NOMO-1 treated with dmso at 0.1 percent for 144 hours (cell line): ENCODE measurements around the gene DTX2.
"Not testable (repeated sequence)": the region's sequence is repeated elsewhere in the genome, so short reads cannot be mapped to it uniquely, and the experiment has no call there.

ENCODE experiments used
- DNase-seq: peaks from one replicate; lab custom pipeline; 2025; ENCODE audit not compliant: unreplicated experiment; lab: John Stamatoyannopoulos, UW

DTX2 gene

DNA sequence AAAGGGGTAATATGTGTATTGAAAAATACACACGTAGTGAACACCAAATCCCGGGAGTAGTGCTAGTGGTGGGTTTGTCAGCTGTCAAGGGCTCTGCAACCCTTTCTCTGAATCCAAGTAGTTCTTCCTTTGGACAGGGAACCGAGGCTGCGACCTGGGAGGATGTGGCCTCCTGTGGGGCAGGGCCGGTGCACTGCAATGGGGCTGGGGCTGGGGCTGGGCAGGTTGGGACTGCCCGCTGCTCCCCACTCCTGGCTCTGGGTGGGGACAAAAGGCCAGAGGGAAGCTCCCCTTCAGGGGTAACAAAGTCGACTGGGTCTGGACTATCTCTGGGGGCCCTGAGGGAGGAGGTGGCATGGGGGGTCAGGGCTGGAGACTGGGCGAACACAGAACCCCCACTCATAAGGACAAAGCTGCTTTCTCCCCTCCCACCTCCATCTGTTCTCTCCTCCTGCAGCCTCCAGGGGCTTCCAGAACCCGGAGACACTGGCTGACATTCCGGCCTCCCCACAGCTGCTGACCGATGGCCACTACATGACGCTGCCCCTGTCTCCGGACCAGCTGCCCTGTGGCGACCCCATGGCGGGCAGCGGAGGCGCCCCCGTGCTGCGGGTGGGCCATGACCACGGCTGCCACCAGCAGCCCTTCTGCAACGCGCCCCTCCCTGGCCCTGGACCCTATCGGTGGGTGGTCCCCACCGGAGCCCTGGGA, 49.8 kb downstream of the DTX2 start:
- not testable (repeated sequence) for DNase-seq

DNA sequence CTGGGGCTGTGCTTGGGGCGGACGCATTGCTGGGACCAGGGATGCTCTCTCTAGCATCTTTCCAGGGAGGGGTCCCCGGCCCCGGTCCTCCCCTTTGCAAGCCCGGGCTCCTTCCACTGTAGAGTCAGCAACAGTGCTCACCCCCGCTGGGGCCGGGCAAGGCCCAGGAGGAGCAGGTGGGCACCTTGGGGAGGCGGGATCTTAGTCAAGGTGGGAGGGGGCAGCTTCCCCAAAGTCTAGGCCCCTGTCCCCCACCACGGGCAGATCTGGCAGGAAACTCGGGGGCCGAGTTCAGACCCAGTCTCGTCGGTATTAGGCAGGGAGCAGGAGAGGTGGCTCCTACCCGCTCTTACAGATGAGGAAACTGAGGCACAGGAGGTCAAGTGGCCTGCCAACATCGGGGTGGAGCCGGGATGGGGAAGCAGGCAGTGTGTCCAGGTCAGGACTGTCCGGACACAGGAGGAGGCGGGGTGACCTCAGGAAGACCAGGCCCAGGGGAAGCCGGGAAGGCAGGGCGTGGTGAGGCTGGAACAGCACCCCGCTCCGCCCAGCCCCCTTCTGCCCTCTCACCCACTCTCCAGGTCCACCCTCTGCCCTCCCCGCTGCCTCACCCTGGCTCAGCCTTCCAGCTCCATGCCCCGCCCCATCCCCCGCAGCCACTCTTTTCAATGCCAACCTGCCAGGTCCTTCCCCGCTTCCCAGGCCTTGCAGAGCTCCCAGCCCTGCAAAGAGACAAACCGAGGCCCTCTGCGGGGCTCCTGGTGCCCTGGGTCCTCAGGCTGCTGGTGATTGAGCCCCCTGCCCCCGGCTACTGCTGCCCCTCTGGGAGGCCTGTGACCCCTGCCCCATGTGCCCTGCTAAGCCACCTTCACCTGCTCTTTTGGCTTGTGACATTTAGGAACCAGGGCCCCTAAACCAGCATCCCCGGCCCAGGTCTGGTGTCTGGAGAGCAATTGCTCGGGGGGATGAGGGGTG, 50.7 kb downstream of the DTX2 start:
- not testable (repeated sequence) for DNase-seq

DNA sequence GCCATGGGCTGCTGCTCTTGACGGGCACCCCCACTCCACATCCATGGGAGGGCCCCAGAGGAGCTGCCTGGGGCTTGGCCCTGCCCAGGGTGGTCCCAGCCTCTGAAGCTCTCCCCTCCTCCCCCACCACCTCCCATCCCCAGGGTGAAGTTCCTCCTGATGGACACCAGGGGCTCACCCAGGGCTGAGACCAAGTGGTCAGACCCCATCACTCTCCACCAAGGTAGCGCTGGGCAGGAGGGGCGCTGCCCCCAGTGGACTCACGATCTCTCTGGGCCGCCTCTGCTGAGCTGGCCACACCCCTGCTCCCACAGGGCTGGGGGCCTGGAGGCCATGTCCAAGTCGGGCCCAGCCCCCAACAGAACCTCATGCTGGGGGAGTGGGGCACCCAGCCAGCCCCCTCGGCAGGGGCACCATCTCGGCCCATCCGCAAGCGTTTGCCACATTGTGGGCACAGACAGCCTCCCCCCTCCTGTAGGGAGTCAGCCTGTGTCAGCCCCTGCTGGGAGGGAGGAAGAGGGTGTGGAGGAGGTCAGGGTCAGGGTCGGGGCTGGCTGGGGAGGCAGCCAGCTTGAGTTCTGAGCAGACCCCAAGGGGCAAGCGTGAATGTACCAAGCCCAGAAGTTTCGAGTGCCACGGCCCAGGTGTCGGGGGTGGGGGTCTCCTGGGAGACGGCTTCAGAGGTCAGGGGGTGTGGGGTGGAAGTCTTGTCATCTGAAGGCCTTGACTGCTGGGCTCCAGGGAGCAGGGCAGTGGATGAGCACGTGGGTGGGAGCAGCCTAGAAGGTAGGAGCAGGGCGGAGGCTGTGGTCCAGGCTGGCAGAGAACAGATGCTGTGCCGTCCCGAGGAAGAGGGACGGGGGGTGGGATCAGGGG, 51.7 kb downstream of the DTX2 start:
- DNase-seq = no peak

DNA sequence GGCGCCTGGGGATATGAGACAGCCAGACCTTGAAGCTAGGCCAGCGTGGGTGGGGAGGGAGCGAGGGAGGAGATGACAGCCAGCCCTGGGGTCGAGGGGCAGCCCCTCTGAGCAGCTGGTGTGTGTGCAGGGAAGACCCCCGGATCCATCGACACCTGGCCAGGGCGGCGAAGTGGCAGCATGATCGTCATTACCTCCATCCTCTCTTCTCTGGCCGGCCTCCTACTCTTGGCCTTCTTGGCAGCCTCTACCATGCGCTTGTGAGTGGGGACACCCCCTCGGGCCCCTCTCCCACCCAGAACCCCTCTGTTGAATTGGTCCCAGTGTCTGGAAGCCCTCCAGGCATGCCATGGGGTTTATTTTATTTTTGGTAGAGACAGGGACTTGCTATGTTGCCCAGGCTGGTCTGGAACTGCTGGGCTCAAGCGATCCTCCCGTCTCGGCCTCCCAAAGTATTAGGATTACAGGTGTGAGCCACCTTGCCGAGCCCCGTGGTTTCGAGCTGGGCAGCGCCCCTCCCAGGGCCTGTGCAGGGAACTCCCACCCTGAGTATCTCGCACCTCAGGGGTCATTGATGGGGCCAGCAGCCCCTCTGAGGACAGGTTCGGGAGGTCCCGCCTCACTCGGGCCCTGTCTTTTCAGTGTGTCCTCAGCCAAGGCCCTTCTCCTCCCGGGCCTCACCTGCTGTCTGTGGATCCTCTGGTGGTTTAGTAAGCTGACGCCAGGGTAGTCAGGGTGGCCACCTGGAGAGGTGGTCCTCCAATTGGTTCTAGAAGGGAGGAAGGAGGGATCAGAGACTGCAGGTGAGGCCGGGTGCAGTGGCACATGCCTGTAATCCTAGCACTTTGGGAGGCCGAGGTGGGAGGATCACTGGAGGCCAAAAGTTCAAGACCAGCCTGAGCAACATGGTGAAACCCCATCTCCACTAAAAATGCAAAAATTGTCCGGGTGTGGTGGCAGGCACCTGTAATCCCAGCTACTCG, 52.6 kb downstream of the DTX2 start:
- DNase-seq = no peak

GRCh38 chr7:76514926-76515771, 53.6 kb downstream of the DTX2 start:
- no peak for DNase-seq

GRCh38 chr7:76515999-76516443, 54.5 kb downstream of the DTX2 start:
- DNase-seq = no peak

DNA sequence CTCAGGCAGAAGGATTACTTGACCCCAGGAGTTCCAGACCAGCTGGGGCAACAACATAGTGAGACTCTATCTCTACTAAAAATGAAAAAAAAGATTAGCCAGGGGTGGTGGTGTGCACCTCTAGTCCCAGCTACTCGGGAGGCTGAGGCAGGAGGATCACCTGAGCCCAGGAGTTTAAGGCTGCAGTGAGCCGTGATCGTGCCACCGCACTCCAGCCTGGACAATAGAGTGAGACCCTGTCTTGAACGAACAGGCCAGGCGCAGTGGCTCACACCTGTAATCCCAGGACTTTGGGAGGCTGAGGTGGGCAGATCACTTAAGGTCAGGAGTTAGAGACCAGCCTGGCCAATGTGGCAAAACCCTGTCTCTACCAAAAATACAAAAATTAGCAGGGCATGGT, 55.4 kb downstream of the DTX2 start:
- not testable (repeated sequence) for DNase-seq

GRCh38 chr7:76526183-76526582, 64.7 kb downstream of the DTX2 start:
- DNase-seq = not testable (repeated sequence)

DNA sequence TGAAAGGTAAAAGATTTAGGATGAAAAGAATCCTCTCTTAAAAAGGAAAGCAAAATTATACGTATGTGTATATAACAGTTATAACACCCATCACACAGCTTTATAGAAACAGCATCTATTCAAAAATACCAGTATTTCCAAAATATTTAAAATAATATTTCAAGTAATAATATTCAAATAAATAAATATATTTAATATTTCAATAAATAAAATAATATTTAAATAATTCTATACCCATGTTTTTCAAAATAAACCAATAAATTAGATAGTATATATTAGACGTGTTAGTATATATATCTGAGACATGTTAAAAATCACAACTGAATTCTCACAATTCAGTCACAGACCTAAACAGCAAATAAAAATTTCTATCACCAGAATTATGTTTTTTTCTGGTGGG, 70.1 kb downstream of the DTX2 start:
- DNase-seq = not testable (repeated sequence)

- DNase-seq = not testable (repeated sequence)
Measured at GRCh38 chr7:76543197-76543596, 81.7 kb downstream of the DTX2 start, which contains the start of gene SPDYE16. Gene SPDYE16 (minus strand): TSS chr7:76543297. CDS start chr7:76541459, 1,838 bp downstream.

- peak; percentile 99 for DNase-seq
Measured at GRCh38 chr7:76549025-76549854, 87.7 kb downstream of the DTX2 start.

- DNase-seq = peak; percentile 27
Measured at GRCh38 chr7:76549855-76550248, 88.3 kb downstream of the DTX2 start.

DNA sequence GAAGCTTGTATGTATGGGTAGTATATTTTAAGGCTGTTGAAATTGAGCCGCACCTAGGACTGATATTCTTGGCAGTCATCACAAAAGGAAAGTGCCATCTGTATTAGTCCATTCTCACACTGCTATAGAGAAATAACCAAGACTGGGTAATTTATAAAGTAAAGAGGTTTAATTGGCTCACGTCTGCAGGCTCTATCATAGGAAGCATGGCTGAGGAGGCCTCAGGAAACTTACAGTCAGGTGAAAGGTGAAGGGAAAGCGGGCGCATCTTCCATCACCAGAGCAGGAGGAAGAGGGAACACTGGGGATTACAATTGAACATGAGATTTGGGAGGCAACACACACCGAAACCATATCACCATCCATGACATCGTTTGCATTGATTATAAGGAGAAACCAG, 90.5 kb downstream of the DTX2 start:
- not testable (repeated sequence) for DNase-seq
